HepG2 (cell line): ENCODE data around the gene LRSAM1. TPM values are rescaled to one million over a fixed set of nuclear protein-coding genes. Genes with fewer than 3 reads are reported as not detected.

Experiments
- ADNP ChIP-seq: sonication (generic); formaldehyde crosslinking; IDR thresholded peaks from 2 replicates; pipeline ENCODE4 v1.4.0; 2020; ENCODE audit warnings: missing genetic modification reagents
- CAMTA2 ChIP-seq: sonication (generic); formaldehyde crosslinking; IDR thresholded peaks from 2 replicates; pipeline ENCODE4 v1.4.0; 2020; ENCODE audit warnings: mild to moderate bottlenecking, missing genetic modification reagents, borderline replicate concordance
- EEA1 ChIP-seq: sonication (generic); formaldehyde crosslinking; IDR thresholded peaks from 2 replicates; pipeline ENCODE4 v1.5.1; 2020; ENCODE audit warnings: mild to moderate bottlenecking, missing genetic modification reagents, borderline replicate concordance
- HDAC1 ChIP-seq: sonication (generic); formaldehyde crosslinking; IDR thresholded peaks from 2 replicates; pipeline ENCODE4 v1.5.1; 2020; ENCODE audit warnings: mild to moderate bottlenecking, missing genetic modification reagents
- IKZF4 ChIP-seq: sonication (generic); formaldehyde crosslinking; IDR thresholded peaks from 2 replicates; pipeline ENCODE4 v1.5.1; 2020; ENCODE audit warnings: borderline replicate concordance, mild to moderate bottlenecking, low read depth, missing genetic modification reagents; ENCODE audit errors: not compliant biosample characterization
- KLF15 ChIP-seq: sonication (generic); formaldehyde crosslinking; IDR thresholded peaks from 2 replicates; pipeline ENCODE4 v1.8.1; 2023; ENCODE audit warnings: borderline replicate concordance, mild to moderate bottlenecking, inconsistent platforms, missing genetic modification reagents, mixed read lengths
- MAFG ChIP-seq: sonication (generic); formaldehyde crosslinking; IDR thresholded peaks from 2 replicates; pipeline ENCODE4 v1.5.1; 2020; ENCODE audit warnings: mild to moderate bottlenecking, missing genetic modification reagents
- MEIS2 ChIP-seq: sonication (generic); formaldehyde crosslinking; IDR thresholded peaks from 2 replicates; pipeline ENCODE4 v1.9.0; 2021; ENCODE audit warnings: mild to moderate bottlenecking, missing genetic modification reagents
- MIER2 ChIP-seq: IDR thresholded peaks from 2 replicates; pipeline ENCODE4 v1.6.1; 2016; ENCODE audit warnings: missing biosample characterization, missing genetic modification reagents
- NFKBIZ ChIP-seq: IDR thresholded peaks from 2 replicates; pipeline ENCODE4 v1.6.1; 2018; ENCODE audit warnings: missing genetic modification reagents, missing compliant biosample characterization
- PCBP1 ChIP-seq: fragments of 200-400 bp; formaldehyde crosslinking; IDR thresholded peaks from 2 replicates; pipeline ENCODE4 v1.6.1; 2017; ENCODE audit warnings: mild to moderate bottlenecking, low read depth, low read length, borderline replicate concordance
- ZNF12 ChIP-seq: sonication (generic); formaldehyde crosslinking; IDR thresholded peaks from 2 replicates; pipeline ENCODE4 v1.5.0; 2020; ENCODE audit warnings: missing genetic modification reagents
- ZNF225 ChIP-seq: sonication (generic); formaldehyde crosslinking; IDR thresholded peaks from 2 replicates; pipeline ENCODE4 v1.4.0; 2020; ENCODE audit warnings: mild to moderate bottlenecking, missing genetic modification reagents
- ZNF232 ChIP-seq: sonication (generic); formaldehyde crosslinking; IDR thresholded peaks from 2 replicates; pipeline ENCODE4 v1.4.0; 2020; ENCODE audit warnings: missing genetic modification reagents, borderline replicate concordance
- ZNF34 ChIP-seq: sonication (generic); formaldehyde crosslinking; IDR thresholded peaks from 2 replicates; pipeline ENCODE4 v1.4.0; 2020; ENCODE audit warnings: mild to moderate bottlenecking, missing genetic modification reagents, borderline replicate concordance
- ZNF431 ChIP-seq: sonication (generic); formaldehyde crosslinking; IDR thresholded peaks from 2 replicates; pipeline ENCODE4 v1.9.0; 2022; ENCODE audit warnings: missing genetic modification reagents, low read depth, mild to moderate bottlenecking, borderline replicate concordance
- polyA plus RNA-seq, 8 experiments: library from polyadenylated mRNA; depleted of rRNA in 3 of 8; stranded (reverse) in 7 of 8; unstranded in 1 of 8; fragments of >200 nt; fragmentation: Illumina TruSeq in 4 of 8; extraction: Trizol in 4 of 8; gene quantifications; 2 replicates each; pipeline versions ENCODE4 v1.2.1 to v1.2.3, GENCODE V29; 2011 to 2016; ENCODE audit warnings: low read depth in 4 of 8, missing spikeins in 1 of 8, mixed read lengths in 1 of 8; ENCODE audit not compliant: insufficient read depth in 1 of 8
- total RNA-seq, 5 experiments: library from RNA; depleted of rRNA; stranded (reverse); fragments of >200 nt; fragmentation: Illumina TruSeq; extraction: Trizol; gene quantifications; 2 replicates each; pipeline ENCODE4 v1.2.3, GENCODE V29; 2016; ENCODE audit warnings: low read depth in 1 of 5
- TF ChIP-seq, protein P1 (sequence below): sonication (generic); formaldehyde crosslinking; IDR thresholded peaks from 2 replicates; pipeline ENCODE4 v1.4.0; 2020; ENCODE audit warnings: mild to moderate bottlenecking, missing genetic modification reagents
- TF ChIP-seq, protein P2 (sequence below): IDR thresholded peaks from 2 replicates; pipeline ENCODE4 v1.6.1; 2016; ENCODE audit warnings: low read depth, missing genetic modification reagents, missing compliant biosample characterization
- TF ChIP-seq, protein P3 (sequence below): sonication (generic); formaldehyde crosslinking; IDR thresholded peaks from 2 replicates; pipeline ENCODE4 v1.4.0; 2020; ENCODE audit warnings: mild to moderate bottlenecking, low read depth, missing genetic modification reagents

LRSAM1 gene
- total and polyA plus RNA-seq, 2 of the 13 experiments (the other 11 are each of a cell fraction or from before 2014, with no cell fraction given), result 8.7 to 10.2 TPM

DNA sequence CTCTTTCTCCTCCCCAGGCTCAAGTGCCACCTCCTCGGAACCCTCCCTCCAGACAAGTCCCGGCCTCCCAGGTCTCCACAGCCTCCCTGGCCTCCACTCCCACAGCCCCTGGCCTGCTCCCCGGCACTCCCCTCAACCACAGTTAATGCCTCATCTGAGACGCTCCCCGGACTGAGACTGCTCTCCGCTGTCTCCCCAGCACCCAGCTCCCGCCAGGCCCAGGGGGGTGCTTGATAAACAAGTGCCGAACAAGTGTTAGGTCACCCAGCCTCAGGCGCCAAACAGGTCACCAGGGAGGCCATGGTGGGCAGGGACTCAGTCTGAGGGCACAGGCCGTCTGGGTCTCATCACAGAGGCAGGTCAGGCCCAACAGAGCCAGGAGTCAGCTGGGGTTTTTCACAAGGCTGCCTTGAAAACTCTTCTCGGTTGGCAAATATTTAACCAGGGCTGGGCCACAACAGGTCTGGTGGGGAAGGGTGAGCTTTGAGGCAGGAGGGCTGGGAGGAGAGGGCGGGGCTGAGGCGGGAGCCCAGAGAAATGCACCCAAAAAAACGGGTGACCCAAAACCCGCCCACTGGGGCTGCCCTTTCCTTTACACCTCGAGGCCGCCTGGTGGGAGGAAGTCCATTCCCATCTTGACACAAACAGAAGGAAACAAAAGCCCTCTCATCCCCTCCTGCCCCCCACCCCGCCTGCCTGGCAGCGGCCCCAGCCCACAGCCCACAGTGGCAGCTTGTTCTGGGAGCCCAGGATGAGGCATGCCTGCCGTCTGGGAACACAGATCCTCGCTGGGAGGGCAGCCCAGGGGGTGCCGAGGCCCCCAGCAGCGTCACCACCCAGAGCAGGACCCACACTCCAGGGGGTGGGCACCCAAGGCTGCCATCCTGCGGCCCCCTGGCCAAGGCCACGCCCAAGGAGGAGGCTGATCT is 94.2 kb downstream of the LRSAM1 start (continued):
- TF ChIP-seq, protein P1, sequence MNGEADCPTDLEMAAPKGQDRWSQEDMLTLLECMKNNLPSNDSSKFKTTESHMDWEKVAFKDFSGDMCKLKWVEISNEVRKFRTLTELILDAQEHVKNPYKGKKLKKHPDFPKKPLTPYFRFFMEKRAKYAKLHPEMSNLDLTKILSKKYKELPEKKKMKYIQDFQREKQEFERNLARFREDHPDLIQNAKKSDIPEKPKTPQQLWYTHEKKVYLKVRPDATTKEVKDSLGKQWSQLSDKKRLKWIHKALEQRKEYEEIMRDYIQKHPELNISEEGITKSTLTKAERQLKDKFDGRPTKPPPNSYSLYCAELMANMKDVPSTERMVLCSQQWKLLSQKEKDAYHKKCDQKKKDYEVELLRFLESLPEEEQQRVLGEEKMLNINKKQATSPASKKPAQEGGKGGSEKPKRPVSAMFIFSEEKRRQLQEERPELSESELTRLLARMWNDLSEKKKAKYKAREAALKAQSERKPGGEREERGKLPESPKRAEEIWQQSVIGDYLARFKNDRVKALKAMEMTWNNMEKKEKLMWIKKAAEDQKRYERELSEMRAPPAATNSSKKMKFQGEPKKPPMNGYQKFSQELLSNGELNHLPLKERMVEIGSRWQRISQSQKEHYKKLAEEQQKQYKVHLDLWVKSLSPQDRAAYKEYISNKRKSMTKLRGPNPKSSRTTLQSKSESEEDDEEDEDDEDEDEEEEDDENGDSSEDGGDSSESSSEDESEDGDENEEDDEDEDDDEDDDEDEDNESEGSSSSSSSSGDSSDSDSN (CRISPR knock-in tag), result peak; percentile 64
- TF ChIP-seq MEIS2 (CRISPR knock-in tag) (no peak), ADNP (0 out of 2 replicates have a peak, but pooled peaks have one; percentile 28), HDAC1 (CRISPR knock-in tag) (peak; percentile 62; the same call in 1 of the 2 replicates), NFKBIZ (CRISPR knock-in tag) (no peak), ZNF12 (no peak), ZNF232 (no peak), EEA1 (no peak), CAMTA2 (CRISPR knock-in tag) (no peak), KLF15 (CRISPR knock-in tag) (no peak), PCBP1 (peak; percentile 17; the same call in 1 of the 2 replicates), IKZF4 (CRISPR knock-in tag) (no peak), ZNF431 (no peak), ZNF225 (CRISPR knock-in tag) (no peak), MAFG (no peak), MIER2 (no peak), ZNF34 (CRISPR knock-in tag) (no peak)
- TF ChIP-seq, protein P2, sequence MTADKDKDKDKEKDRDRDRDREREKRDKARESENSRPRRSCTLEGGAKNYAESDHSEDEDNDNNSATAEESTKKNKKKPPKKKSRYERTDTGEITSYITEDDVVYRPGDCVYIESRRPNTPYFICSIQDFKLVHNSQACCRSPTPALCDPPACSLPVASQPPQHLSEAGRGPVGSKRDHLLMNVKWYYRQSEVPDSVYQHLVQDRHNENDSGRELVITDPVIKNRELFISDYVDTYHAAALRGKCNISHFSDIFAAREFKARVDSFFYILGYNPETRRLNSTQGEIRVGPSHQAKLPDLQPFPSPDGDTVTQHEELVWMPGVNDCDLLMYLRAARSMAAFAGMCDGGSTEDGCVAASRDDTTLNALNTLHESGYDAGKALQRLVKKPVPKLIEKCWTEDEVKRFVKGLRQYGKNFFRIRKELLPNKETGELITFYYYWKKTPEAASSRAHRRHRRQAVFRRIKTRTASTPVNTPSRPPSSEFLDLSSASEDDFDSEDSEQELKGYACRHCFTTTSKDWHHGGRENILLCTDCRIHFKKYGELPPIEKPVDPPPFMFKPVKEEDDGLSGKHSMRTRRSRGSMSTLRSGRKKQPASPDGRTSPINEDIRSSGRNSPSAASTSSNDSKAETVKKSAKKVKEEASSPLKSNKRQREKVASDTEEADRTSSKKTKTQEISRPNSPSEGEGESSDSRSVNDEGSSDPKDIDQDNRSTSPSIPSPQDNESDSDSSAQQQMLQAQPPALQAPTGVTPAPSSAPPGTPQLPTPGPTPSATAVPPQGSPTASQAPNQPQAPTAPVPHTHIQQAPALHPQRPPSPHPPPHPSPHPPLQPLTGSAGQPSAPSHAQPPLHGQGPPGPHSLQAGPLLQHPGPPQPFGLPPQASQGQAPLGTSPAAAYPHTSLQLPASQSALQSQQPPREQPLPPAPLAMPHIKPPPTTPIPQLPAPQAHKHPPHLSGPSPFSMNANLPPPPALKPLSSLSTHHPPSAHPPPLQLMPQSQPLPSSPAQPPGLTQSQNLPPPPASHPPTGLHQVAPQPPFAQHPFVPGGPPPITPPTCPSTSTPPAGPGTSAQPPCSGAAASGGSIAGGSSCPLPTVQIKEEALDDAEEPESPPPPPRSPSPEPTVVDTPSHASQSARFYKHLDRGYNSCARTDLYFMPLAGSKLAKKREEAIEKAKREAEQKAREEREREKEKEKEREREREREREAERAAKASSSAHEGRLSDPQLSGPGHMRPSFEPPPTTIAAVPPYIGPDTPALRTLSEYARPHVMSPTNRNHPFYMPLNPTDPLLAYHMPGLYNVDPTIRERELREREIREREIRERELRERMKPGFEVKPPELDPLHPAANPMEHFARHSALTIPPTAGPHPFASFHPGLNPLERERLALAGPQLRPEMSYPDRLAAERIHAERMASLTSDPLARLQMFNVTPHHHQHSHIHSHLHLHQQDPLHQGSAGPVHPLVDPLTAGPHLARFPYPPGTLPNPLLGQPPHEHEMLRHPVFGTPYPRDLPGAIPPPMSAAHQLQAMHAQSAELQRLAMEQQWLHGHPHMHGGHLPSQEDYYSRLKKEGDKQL, result 0 out of 2 replicates have a peak, but pooled peaks have one; percentile 33
- TF ChIP-seq, protein P3, sequence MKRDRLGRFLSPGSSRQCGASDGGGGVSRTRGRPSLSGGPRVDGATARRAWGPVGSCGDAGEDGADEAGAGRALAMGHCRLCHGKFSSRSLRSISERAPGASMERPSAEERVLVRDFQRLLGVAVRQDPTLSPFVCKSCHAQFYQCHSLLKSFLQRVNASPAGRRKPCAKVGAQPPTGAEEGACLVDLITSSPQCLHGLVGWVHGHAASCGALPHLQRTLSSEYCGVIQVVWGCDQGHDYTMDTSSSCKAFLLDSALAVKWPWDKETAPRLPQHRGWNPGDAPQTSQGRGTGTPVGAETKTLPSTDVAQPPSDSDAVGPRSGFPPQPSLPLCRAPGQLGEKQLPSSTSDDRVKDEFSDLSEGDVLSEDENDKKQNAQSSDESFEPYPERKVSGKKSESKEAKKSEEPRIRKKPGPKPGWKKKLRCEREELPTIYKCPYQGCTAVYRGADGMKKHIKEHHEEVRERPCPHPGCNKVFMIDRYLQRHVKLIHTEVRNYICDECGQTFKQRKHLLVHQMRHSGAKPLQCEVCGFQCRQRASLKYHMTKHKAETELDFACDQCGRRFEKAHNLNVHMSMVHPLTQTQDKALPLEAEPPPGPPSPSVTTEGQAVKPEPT, result no peak
